Measurements from ENCODE around the gene CTAGE9.

Gene CTAGE9

DNA sequence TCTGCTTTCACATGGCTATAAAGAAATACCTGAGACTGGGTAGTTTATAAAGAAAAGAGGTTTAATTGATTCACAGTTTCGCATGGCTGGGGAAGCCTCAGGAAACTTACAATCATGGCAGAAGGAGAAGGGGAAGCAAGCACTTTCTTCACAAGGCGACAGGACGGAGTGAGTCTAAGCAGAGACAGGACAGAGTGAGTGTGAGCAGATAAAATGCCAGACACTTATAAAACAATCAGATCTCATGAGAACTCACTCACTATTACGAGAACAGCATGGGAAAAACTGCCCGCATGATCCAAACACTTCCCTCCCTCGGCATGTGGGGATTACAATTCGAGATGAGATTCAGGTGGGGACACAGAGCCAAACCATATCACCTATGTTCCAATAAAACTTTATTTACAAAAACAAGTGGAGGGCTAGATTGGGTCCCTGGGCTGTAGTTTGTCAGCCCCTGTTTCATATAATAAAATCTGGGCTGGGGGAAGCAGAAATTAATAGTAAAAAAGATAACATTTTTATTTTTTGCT is 37.1 kb upstream of the CTAGE9 start:
- Histone ChIP-seq H2AFZ (ENCODE audit: low read depth) (no peak overlapping the region), H3K79me2 (ENCODE audit: insufficient read depth, low read depth) (no peaks in the 10 kb centered on the region), H3K36me3 (ENCODE audit: insufficient read depth) (no peaks in the 10 kb centered on the region), H3K27me3 (ENCODE audit: insufficient read depth, low read depth) (no peaks in the 10 kb centered on the region), H3K27ac (no peak overlapping the region), H3K4me3 (IDR thresholded peaks at IDR 0.05; ENCODE audit: insufficient read depth, low read depth, low read length) (no peak overlapping the region), H4K20me1 (ENCODE audit: insufficient read depth) (no peaks in the 10 kb centered on the region), H3K4me1 (ENCODE audit: low read depth, poor library complexity, severe bottlenecking) (no peaks in the 10 kb centered on the region), H3K4me2 (no peak overlapping the region), H3K9ac (no peak overlapping the region)
- no peak for TF ChIP-seq CTCF (conservative IDR thresholded peaks at IDR 0.05; ENCODE audit: low read depth, low read length)

DNA sequence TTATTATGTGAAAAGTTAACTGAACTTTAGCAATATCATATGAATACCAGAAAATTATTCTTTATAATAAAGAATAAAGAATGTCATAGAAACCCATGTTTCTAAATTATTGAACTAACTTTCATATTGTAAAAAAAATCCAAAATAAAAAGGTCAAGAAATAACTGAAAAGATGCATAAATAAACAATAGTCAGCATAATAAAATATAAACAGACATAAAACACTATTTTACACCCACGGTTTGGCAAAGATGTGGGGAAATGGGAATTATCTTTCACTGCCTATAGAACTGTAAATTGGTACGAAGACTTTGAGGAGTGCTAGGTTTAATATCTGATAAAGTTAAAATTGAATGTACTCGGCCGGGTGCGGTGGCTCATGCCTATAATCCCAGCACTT is 34.7 kb upstream of the CTAGE9 start:
- Histone ChIP-seq H2AFZ (ENCODE audit: low read depth) (no peak overlapping the region), H3K4me1 (ENCODE audit: low read depth, poor library complexity, severe bottlenecking) (no peaks in the 10 kb centered on the region), H3K27me3 (ENCODE audit: insufficient read depth, low read depth) (no peaks in the 10 kb centered on the region), H3K79me2 (ENCODE audit: insufficient read depth, low read depth) (no peaks in the 10 kb centered on the region), H4K20me1 (ENCODE audit: insufficient read depth) (no peaks in the 10 kb centered on the region), H3K4me2 (no peak overlapping the region), H3K27ac (no peak overlapping the region), H3K9ac (no peak overlapping the region), H3K36me3 (ENCODE audit: insufficient read depth) (no peaks in the 10 kb centered on the region), H3K4me3 (IDR thresholded peaks at IDR 0.05; ENCODE audit: insufficient read depth, low read depth, low read length) (no peak overlapping the region)
- TF ChIP-seq CTCF (conservative IDR thresholded peaks at IDR 0.05; ENCODE audit: low read depth, low read length), result no peak

- no peaks in the 10 kb centered on the region for H3K4me1 ChIP-seq (ENCODE audit: low read depth, poor library complexity, severe bottlenecking)
- no peak overlapping the region for H2AFZ ChIP-seq (ENCODE audit: low read depth)
- no peak overlapping the region for H3K4me3 ChIP-seq (IDR thresholded peaks at IDR 0.05; ENCODE audit: insufficient read depth, low read depth, low read length)
- H4K20me1 ChIP-seq (ENCODE audit: insufficient read depth), result no peaks in the 10 kb centered on the region
- H3K36me3 ChIP-seq (ENCODE audit: insufficient read depth), result no peaks in the 10 kb centered on the region
- no peak overlapping the region for H3K9ac ChIP-seq
- no peaks in the 10 kb centered on the region for H3K27me3 ChIP-seq (ENCODE audit: insufficient read depth, low read depth)
- no peak for TF ChIP-seq CTCF (conservative IDR thresholded peaks at IDR 0.05; ENCODE audit: low read depth, low read length)
- H3K79me2 ChIP-seq (ENCODE audit: insufficient read depth, low read depth), result no peaks in the 10 kb centered on the region
- H3K4me2 ChIP-seq, result no peak overlapping the region
- H3K27ac ChIP-seq, result no peak overlapping the region
Measured at GRCh38 chr6:131744432-131745287, 33.8 kb upstream of the CTAGE9 start.

- H3K9ac ChIP-seq, result no peak overlapping the region
- TF ChIP-seq CTCF (conservative IDR thresholded peaks at IDR 0.05; ENCODE audit: low read depth, low read length), result no peak
- no peaks in the 10 kb centered on the region for H3K27me3 ChIP-seq (ENCODE audit: insufficient read depth, low read depth)
- no peaks in the 10 kb centered on the region for H3K79me2 ChIP-seq (ENCODE audit: insufficient read depth, low read depth)
- H3K27ac ChIP-seq, result no peak overlapping the region
- no peaks in the 10 kb centered on the region for H3K36me3 ChIP-seq (ENCODE audit: insufficient read depth)
- H2AFZ ChIP-seq (ENCODE audit: low read depth), result no peak overlapping the region
- H3K4me3 ChIP-seq (IDR thresholded peaks at IDR 0.05; ENCODE audit: insufficient read depth, low read depth, low read length), result no peak overlapping the region
- H3K4me1 ChIP-seq (ENCODE audit: low read depth, poor library complexity, severe bottlenecking), result no peaks in the 10 kb centered on the region
- H4K20me1 ChIP-seq (ENCODE audit: insufficient read depth), result no peaks in the 10 kb centered on the region
- no peak overlapping the region for H3K4me2 ChIP-seq
Measured at GRCh38 chr6:131741688-131742393, 31.0 kb upstream of the CTAGE9 start.
